NCI-H2081 (cell line): ENCODE measurements around the gene TRIM39.
A peak's percentile ranks its signal among the peaks of the same experiment; 100 is the strongest.
"Not testable (repeated sequence)": the region's sequence is repeated elsewhere in the genome, so short reads cannot be mapped to it uniquely, and the experiment has no call there.

ENCODE experiments used
- DNase-seq, 2 experiments: peaks; one replicate each; lab custom pipeline; 2025; lab: John Stamatoyannopoulos, UW

TRIM39 gene

DNA sequence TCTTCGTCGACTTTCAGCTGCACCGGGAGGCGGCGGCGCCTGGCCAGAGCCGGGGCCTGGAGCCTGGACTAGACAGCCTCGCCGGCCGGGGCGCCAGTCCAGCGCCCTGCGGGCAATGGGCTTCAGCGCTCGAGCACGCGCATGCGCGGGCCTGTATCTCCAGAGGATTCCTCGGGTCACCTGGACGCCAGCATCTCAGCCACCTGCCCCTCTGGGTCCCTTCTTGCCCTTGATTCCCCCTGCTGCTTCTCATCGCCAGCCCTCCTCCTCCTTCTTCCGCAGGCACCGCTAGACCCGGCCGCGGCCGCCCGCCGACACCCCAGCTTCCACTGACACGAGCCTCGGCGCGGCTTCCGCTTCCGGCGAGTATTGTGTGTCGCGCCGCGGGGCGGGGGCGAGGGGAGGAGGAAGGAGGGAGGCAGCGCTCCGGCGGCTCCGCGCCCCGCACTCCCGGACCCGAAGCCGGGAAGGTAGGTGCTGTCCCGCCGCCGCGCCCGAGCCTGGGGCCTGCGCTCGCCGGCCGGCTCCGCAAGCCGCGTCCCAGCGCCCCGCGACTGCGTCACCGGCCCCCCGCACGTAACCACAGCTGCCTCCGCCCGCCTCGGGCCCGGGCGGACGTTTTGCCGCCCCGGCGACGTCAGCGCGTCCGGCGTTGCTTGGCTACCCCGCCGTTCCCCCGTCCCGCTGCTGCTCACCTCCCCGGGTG, at the start of gene TRIM39:
Gene TRIM39 (plus strand): TSS at position 402 of the 706 bp plus-strand sequence. CDS start 2,391 bp downstream, outside the sequence.
- DNase-seq, result peak; percentile 71 to 83

DNA sequence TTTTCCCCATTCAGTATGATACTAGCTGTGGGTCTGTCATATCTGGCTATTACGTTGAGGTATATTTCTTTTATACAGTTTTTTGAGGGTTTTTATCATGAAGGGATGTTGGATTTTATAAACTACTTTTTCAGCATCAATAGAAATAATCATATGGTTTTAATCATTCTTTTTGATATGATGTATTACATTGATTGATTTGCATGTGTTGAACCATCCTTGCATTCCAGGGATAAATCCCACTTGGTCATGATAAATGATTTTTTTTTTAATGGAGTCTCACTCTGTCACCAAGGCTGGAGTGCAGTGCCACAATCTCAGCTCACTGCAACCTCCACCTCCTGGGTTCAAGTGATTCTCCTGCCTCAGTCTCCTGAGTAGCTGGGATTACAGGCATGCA, 45.7 kb upstream of the TRIM39 start:
- DNase-seq, result not testable (repeated sequence)

DNA sequence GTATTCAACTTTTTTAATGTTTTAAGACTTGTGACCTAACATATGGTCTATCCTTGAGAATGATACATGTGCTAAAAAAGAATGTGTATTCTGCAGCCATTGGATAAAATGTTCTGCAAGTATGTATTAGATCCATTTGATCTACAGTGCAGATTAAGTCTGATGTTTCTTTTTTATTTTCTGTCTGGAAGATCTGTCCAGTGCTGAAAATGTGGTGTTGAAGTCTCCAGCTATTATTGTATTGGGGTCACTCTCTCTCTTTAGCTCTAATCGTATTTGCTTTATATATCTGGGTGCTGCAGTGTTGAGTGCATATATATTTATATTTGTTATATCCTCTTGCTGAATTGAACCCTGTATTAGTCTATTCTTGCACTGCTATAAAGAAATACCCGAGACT, 44.2 kb upstream of the TRIM39 start:
- DNase-seq, result no peak

GRCh38 chr6:30283761-30284160, 43.0 kb upstream of the TRIM39 start:
- no peak for DNase-seq

GRCh38 chr6:30287139-30287538, 39.6 kb upstream of the TRIM39 start:
- no peak for DNase-seq

GRCh38 chr6:30295837-30296236, 30.9 kb upstream of the TRIM39 start:
- no peak for DNase-seq

GRCh38 chr6:30304002-30304401, 22.7 kb upstream of the TRIM39 start:
- no peak for DNase-seq

DNA sequence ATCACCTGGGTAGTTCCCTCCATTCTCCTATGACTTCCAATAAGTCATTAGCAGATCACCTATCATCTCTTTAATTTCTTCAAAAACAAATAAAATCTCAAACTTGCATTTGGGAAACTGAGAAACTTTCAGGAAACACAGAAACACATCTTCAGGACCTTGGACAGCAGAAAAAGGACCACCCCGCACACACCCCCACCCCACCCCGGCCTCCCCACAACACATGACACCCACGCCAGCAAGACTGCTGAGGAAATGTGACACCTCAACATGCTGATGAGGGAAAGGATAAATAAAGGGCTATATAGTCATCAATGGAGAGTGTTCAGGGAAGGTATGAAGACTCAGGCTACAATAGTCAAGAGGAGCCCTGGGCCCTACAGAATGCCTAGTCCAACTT, 15.6 kb upstream of the TRIM39 start:
- no peak for DNase-seq

GRCh38 chr6:30311671-30312070, 15.1 kb upstream of the TRIM39 start:
- no peak for DNase-seq

- no peak for DNase-seq
Measured at GRCh38 chr6:30312266-30312665, 14.5 kb upstream of the TRIM39 start.

DNA sequence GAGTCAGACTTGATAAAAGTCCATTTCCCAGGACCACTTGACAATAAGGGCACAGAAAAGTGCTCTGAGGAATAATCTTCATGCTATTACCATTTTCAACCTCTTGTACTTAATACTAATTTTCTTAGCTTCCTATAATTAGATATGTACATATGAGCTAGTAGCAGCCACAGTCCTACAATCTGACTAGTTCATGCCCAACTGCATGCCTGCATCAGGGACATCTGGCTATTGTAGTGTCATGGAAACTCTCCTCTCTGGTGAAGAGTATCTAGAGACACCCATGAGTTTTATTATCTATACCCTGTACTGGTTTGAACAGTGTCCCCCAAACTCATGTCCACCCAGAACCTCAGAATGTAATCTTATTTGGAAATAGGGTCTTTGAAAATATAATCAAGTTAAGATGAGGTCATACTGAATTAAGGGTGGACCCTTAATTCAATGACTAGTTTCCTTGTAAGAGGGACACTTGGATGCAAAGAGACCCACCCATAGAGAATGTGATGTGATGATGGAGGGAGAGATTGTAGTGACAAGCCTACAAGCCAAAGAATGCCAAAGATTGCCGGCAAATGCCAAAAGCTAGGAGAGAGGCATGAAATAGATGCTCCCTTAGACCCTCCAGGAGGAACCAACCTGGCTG, 13.9 kb upstream of the TRIM39 start:
- no peak for DNase-seq

GRCh38 chr6:30315156-30315555, 11.6 kb upstream of the TRIM39 start:
- no peak for DNase-seq

DNA sequence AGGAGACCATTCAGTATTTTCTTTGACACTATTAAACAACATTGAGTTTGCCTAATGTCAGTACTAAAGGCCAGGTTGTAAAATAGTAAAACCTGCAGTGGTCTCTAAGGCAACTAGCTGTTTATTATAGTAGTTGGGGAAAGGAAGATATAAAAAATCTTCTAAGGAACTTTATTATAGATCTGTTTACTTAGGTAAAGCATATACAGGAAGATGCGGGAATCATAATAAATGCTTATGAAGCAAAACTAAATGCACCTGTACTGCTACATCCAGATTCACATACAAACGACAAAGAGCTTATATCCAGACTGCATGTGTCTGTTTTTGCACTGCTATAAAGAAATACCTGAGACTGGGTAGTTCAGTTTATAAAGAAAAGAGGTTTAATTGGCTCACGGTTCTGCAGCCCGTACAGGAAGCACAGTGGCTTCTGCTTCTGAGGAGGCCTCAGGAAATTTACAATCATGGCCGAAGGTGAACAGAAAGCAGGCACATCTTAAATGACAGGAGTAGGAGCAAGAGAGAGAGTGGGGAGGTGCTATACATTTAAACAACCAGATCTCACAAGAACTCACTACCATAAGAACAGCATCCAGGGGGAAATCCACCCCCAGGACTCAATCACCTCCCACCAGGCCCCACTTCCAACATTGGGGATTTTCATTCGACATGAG, 8.7 kb upstream of the TRIM39 start:
- no peak for DNase-seq

GRCh38 chr6:30319146-30319835, 7.4 kb upstream of the TRIM39 start:
- no peak for DNase-seq

- no peak for DNase-seq
Measured at GRCh38 chr6:30321692-30322388, 4.9 kb upstream of the TRIM39 start.

GRCh38 chr6:30322527-30323501, 3.9 kb upstream of the TRIM39 start:
- no peak for DNase-seq

DNA sequence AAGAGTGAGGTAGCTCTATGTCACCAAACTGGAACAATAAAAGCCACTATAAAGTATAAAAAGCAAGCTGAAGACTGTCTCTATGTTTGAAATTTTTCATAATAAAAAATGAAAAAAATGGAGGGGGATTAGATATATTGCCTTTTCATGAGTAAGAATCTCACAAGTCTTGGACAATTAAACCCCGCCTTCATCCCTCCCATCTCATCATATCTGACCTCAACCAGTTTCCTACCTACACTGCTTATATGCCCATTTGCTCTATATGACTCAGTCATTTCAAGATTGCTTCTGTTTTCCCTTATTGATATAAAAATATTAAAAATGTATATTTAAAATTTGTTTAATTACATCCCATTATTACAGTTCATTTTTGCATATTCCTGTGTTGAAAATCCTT, 2.9 kb upstream of the TRIM39 start:
- DNase-seq, result no peak

DNA sequence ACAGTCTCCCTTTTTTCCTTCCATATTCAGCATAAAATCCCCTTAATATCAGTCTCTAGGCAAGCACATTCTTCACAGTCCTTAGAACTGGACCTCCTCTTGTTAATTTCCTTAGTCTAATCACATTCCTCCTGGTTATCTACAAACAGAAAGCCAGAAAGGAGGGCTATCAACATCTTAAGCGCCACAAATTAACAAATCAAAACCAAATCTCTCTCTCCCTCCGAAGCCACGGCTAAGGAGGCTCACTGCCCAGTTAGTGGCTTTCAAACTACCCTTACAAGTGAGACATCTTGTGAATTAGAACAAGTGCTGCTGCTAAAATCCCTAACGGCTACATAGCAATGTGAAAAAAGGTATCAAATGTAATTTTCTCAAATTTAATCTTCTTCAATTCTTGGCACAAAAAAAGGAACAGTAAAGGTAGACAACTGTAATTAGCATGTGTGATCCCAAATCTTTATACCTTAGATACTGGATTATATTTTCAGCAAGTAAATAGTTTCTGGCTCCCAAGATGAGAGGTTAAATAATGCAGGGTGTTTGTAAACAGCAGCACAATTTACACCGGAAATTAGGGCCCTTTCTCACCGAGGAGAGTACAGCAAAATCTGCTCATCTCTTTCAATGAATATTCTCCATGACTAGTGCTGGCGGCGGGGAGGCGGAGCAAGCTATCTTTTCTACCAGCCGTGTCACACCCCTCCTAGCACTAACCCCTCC, 1.4 kb upstream of the TRIM39 start:
- DNase-seq, result peak in 1 of 2 experiments; percentile 68

DNA sequence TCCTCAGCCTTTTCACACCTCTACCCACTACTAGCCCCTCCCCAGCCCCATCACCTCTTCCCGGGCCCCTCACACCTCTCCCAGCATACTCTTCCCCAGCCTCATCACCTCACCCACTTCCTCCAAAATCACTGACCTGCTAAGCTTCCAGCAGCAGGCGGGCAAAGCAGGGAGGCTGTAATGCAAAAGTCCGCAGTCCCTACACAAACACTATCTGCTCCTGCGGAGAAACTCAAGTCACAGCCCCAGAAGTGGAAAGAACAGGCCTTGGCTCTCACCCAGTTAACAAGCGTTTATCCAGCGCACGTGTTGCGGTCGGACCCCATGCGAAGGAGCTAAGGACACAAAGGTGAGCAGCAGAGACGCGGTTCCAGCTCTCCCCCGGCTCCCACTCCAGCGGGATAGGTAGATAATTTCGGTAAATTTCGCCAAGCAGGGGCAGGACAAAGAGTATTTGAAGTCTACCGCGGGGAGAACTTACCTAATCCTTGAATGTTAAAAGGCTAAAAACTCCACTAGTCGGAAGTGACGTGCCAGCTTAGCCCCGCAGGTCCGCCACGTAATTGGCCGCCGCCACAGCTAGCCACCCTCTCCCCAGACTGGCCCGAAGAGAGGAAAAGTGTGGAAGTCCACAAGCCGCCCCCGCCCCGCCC, 728 bp upstream of the TRIM39 start:
- peak; percentile 64 to 81 for DNase-seq
